Heart left ventricle (tissue), 16 donors: ENCODE data around the gene TMEM94. TPM values are rescaled to one million over a fixed set of nuclear protein-coding genes. Genes with fewer than 3 reads are reported as not detected.

Experiments used
- ATAC-seq, 4 donors: fragments of 200-7000 bp; cut with Tn5 transposase; one replicate each; pipeline ENCODE4 v1.9.1; 2020 to 2022; ENCODE audit warnings: moderate library complexity in 4 of 4, mild to moderate bottlenecking in 3 of 4, moderate number of reproducible peaks in 1 of 4
- DNase-seq, 5 donors: peaks; one replicate each; pipeline ENCODE4 v3.0.0-alpha.2; 2020
- H3K27ac ChIP-seq, 12 donors: fragments of 200-600 bp; sonication (generic) in 4 of 12; one replicate each; pipeline versions ENCODE4 v1.5.0 to v1.8.0; 2016 to 2022; ENCODE audit warnings: mild to moderate bottlenecking in 2 of 12
- H3K27me3 ChIP-seq, 9 donors: fragments of 200-600 bp; sonication (generic) in 2 of 9; one replicate each; pipeline versions ENCODE4 v1.5.1 to v1.8.0; 2016 to 2022; ENCODE audit warnings: mild to moderate bottlenecking in 3 of 9
- H3K36me3 ChIP-seq, 9 donors: fragments of 200-600 bp; sonication (generic) in 2 of 9; one replicate each; pipeline versions ENCODE4 v1.5.0 to v1.8.0; 2018 to 2022; ENCODE audit warnings: mild to moderate bottlenecking in 2 of 9
- H3K4me1 ChIP-seq, 12 donors: fragments of 200-600 bp; sonication (generic) in 4 of 12; one replicate each; pipeline versions ENCODE4 v1.5.0 to v1.8.0; 2016 to 2022; ENCODE audit warnings: mild to moderate bottlenecking in 3 of 12
- H3K4me3 ChIP-seq, 12 donors: fragments of 200-600 bp; sonication (generic) in 4 of 12; one replicate each; pipeline versions ENCODE4 v1.5.0 to v1.8.0; 2017 to 2022; ENCODE audit warnings: mild to moderate bottlenecking in 9 of 12, moderate library complexity in 4 of 12
- H3K9me3 ChIP-seq, 12 donors: fragments of 200-600 bp; sonication (generic) in 4 of 12; one replicate each; pipeline versions ENCODE4 v1.5.0 to v1.8.0; 2016 to 2022; ENCODE audit warnings: mild to moderate bottlenecking in 1 of 12
- CTCF ChIP-seq, 12 donors: fragments of 200-600 bp; sonication (generic) in 4 of 12; IDR thresholded peaks; one replicate each; pipeline versions ENCODE4 v1.5.0 to v1.8.0; 2018 to 2022; ENCODE audit warnings: antibody characterized with exemption in 12 of 12, mild to moderate bottlenecking in 5 of 12
- POLR2A ChIP-seq, 2 donors: fragments of 450-650 bp; IDR thresholded peaks; one replicate each; pipeline ENCODE4 v1.6.1; 2017; ENCODE audit warnings: antibody characterized with exemption in 2 of 2, mild to moderate bottlenecking in 2 of 2, moderate library complexity in 2 of 2
- WGBS, 4 donors: extraction: QIAGEN DNeasy Blood & Tissue Kit in 2 of 4; methylation state at CpG; one replicate each; pipeline versions ENCODE4 v1.1.5 to v1.1.7; 2013 to 2018; 5-methylcytosine and 5-hydroxymethylcytosine counted together
- intact Hi-C, 10 donors: fragments of 100-400 bp; cut with DNase I; formaldehyde crosslinking; loops; one replicate each; pipeline versions ENCODE4 v1.11.1 to v1.14.2; 2022
- polyA plus RNA-seq, 2 donors: library from polyadenylated mRNA; stranded (reverse); fragments of 200-250 nt; gene quantifications; one replicate each; pipeline ENCODE4 v1.2.3, GENCODE V29; 2013
- total RNA-seq, 9 donors: library from RNA; depleted of rRNA in 2 of 9; stranded (reverse); fragments of >200 nt in 2 of 9; fragmentation: NEBNext Ultra II Directional in 3 of 9; extraction: Animal tissue kit (Norgen Biotek cat#: 25700) in 3 of 9; gene quantifications; one replicate each; pipeline versions ENCODE4 v1.1.0 to v1.2.4, GENCODE V29; 2016 to 2023
- donor health status: ischemic (EF 13 %, LVEDD 7.1; RV severe dilation, severe dysfunction).
- donor health status: healthy with polysubstance abuse.
- donor health status: DM: no; HTN: yes; CAD: no.
- donor health status: DM: no; HTN: no; CAD: no.
- donor health status: ischemic (EF 25% LVEDD 6.9; RV normal size, moderate dysfunction).
- donor health status: ischemic (EF 25% LVEDD 5.7; RV mildly dilated, moderate dysfunction).
- donor health status: healthy.
- donor health status: DM: yes; HTN: yes; CAD: no.
- donor health status: ischemic (EF 35%, LVEDD 5.7; RV mildly dilated, moderate dysfunction).
- donor health status: nonischemic (EF 11% LVEDD 7.7; RV severe dilation, severe dysfunction).
- donor health status: DM: yes; HTN: yes; CAD: no.
- donor health status: PGD.
- donor health status: ischemic (EF 29% LVEDD 5.4; RV normal size, mild dysfunction).
- donor health status: nonischemic (EF 23%, LVEDD 6.1; RV moderate dilation, normal function).

The TMEM94 gene
- total and polyA plus RNA-seq, 11 donors: 34.1 to 130 (median 47.3) TPM

GRCh38 chr17:75456039-75456416 is 407 bp upstream of the TMEM94 start:
- DNase-seq: peak in 2 of 5 donors; percentile 32 to 44
- WGBS, 4 donors: 6 to 7% (median 6%) methylated on average over 13 of the region's 13 CpGs
- peak overlapping the region; percentile 71 to 95 (median 90) for H3K27ac ChIP-seq
- peak overlapping the region; percentile 80 to 96 (median 86) for H3K4me3 ChIP-seq
- peak; percentile 13 to 36 (median 30) for ATAC-seq
- intact Hi-C loops: loop anchor here in 5 of 10 donors (1.0 to 10.0 kb wide), 5 partner anchors 46 to 61 kb away; partner anchors contain the start of genes TSEN54 (in 4 of the 5) and CASKIN2 (in 3 of the 5)
- H3K9me3 ChIP-seq: no peaks in the 10 kb centered on the region
- H3K36me3 ChIP-seq: no peaks in the 10 kb centered on the region
- TF ChIP-seq CTCF (IDR thresholded peaks at IDR 0.05): no peak
- no peak for TF ChIP-seq POLR2A (IDR thresholded peaks at IDR 0.05)
- H3K27me3 ChIP-seq: no peaks in the 10 kb centered on the region
- peaks cover 0 to 46% (median 25%) of the 10 kb centered on the region in 12 donors for H3K4me1 ChIP-seq

GRCh38 chr17:75457047-75457654 is 716 bp downstream of the TMEM94 start:
- TF ChIP-seq CTCF (IDR thresholded peaks at IDR 0.05): no peak
- TF ChIP-seq POLR2A (IDR thresholded peaks at IDR 0.05): no peak
- ATAC-seq: peak in 3 of 4 donors; percentile 11 to 38 (median 32)
- intact Hi-C loops: loop anchor here in 4 of 10 donors (5.0 to 10.0 kb wide), 4 partner anchors 45 to 60 kb away; partner anchors contain the start of genes CASKIN2 (in 3 of the 4) and TSEN54 (in 3 of the 4)
- Histone ChIP-seq H3K4me1 (peaks cover 0 to 46% (median 25%) of the 10 kb centered on the region in 12 donors), H3K4me3 (peak overlapping the region; percentile 80 to 96 (median 86)), H3K9me3 (no peaks in the 10 kb centered on the region), H3K36me3 (no peaks in the 10 kb centered on the region), H3K27me3 (no peaks in the 10 kb centered on the region), H3K27ac (peak overlapping the region; percentile 37 to 95 (median 90))
- WGBS, 4 donors: 0 to 1% (median 1%) methylated on average over 28 to 38 of the region's 38 CpGs
- DNase-seq: peak in 3 of 5 donors; percentile 37 to 47 (median 47)

- no peak for ATAC-seq
- peak overlapping the region in 11 of 12 donors; percentile 41 to 82 (median 65) for H3K27ac ChIP-seq
- intact Hi-C loops: loop anchor here in 4 of 10 donors (2.0 to 10.0 kb wide), 5 partner anchors 16 to 58 kb away; partner anchors contain the start of genes CASKIN2 (in 3 of the 4) and TSEN54 (in 3 of the 4)
- no peak for DNase-seq
- H3K4me3 ChIP-seq: peak overlapping the region in 1 of 12 donors; percentile 3
- peaks cover 0 to 46% (median 28%) of the 10 kb centered on the region in 12 donors for H3K4me1 ChIP-seq
- TF ChIP-seq CTCF (IDR thresholded peaks at IDR 0.05): no peak
- no peak for TF ChIP-seq POLR2A (IDR thresholded peaks at IDR 0.05)
- no peaks in the 10 kb centered on the region for H3K27me3 ChIP-seq
- peaks cover 0 to 4% (median 0%) of the 10 kb centered on the region in 9 donors for H3K36me3 ChIP-seq
- no peaks in the 10 kb centered on the region for H3K9me3 ChIP-seq
- WGBS, 4 donors: 29 to 56% (median 42%) methylated on average over 1 of the region's 1 CpG
These were observed 2.8 kb downstream of the TMEM94 start for GRCh38 chr17:75459246-75459589.

GRCh38 chr17:75459590-75460267 is 3.3 kb downstream of the TMEM94 start:
- intact Hi-C loops: loop anchor here in 4 of 10 donors (2.0 to 10.0 kb wide), 5 partner anchors 15 to 58 kb away; partner anchors contain the start of genes CASKIN2 (in 3 of the 4) and TSEN54 (in 3 of the 4)
- Histone ChIP-seq H3K4me1 (peaks cover 0 to 46% (median 28%) of the 10 kb centered on the region in 12 donors), H3K27me3 (no peaks in the 10 kb centered on the region), H3K36me3 (peaks cover 0 to 4% (median 0%) of the 10 kb centered on the region in 9 donors), H3K9me3 (no peaks in the 10 kb centered on the region), H3K27ac (peak overlapping the region in 11 of 12 donors; percentile 41 to 82 (median 65)), H3K4me3 (peak overlapping the region in 1 of 12 donors; percentile 3)
- TF ChIP-seq POLR2A (IDR thresholded peaks at IDR 0.05): no peak
- TF ChIP-seq CTCF (IDR thresholded peaks at IDR 0.05): no peak
- 55 to 61% (median 57%) methylated on average over 9 of the region's 9 CpGs for WGBS, 4 donors
- DNase-seq (peak in 1 of 5 donors; percentile 14), ATAC-seq (peak in 3 of 4 donors; percentile 32 to 42 (median 35))
